Tibial artery (tissue), 4 donors: ENCODE data around the gene NEDD4L.

Source experiments
- DNase-seq, 2 donors: peaks; one replicate each; pipeline ENCODE4 v3.0.0-alpha.2; 2019
- H3K27ac ChIP-seq, 2 donors: fragments of 200-600 bp; sonication (generic) in 1 of 2; 1 replicate in 1 of 2; 2 replicates in 1 of 2; pipeline ENCODE4 v1.5.1; 2018 to 2019; ENCODE audit warnings: mild to moderate bottlenecking in 1 of 2
- H3K27me3 ChIP-seq, 2 donors: fragments of 200-600 bp; sonication (generic) in 1 of 2; one replicate each; pipeline versions ENCODE4 v1.5.1 to v1.6.0; 2016 to 2019
- H3K36me3 ChIP-seq, 3 donors: fragments of 200-600 bp; sonication (generic) in 2 of 3; one replicate each; pipeline ENCODE4 v1.5.1; 2016 to 2019; ENCODE audit warnings: mild to moderate bottlenecking in 2 of 3
- H3K4me1 ChIP-seq, 4 donors: fragments of 200-600 bp; sonication (generic) in 2 of 4; 1 replicate in 3 of 4; 2 replicates in 1 of 4; pipeline ENCODE4 v1.5.1; 2016 to 2019
- H3K4me3 ChIP-seq, 2 donors: fragments of 200-600 bp; sonication (generic) in 1 of 2; 1 replicate in 1 of 2; 2 replicates in 1 of 2; pipeline ENCODE4 v1.5.1; 2018 to 2019; ENCODE audit warnings: mild to moderate bottlenecking in 2 of 2
- H3K9me3 ChIP-seq, 3 donors: fragments of 200-600 bp; sonication (generic) in 1 of 3; one replicate each; pipeline ENCODE4 v1.5.1; 2016 to 2019
- intact Hi-C: fragments of 100-400 bp; cut with DNase I; formaldehyde crosslinking; loops from one replicate; pipeline ENCODE4 v1.15.0; 2023; ENCODE audit warnings: low total_unique reads
- TF ChIP-seq, protein P1 (sequence below), 2 experiments: fragments of 200-600 bp in 1 of 2; fragments of 450-650 bp in 1 of 2; IDR thresholded peaks; one replicate each; pipeline ENCODE4 v1.5.1; 2017 to 2019; ENCODE audit warnings: antibody characterized with exemption in 2 of 2, mild to moderate bottlenecking in 1 of 2, moderate library complexity in 1 of 2

The NEDD4L gene

DNA sequence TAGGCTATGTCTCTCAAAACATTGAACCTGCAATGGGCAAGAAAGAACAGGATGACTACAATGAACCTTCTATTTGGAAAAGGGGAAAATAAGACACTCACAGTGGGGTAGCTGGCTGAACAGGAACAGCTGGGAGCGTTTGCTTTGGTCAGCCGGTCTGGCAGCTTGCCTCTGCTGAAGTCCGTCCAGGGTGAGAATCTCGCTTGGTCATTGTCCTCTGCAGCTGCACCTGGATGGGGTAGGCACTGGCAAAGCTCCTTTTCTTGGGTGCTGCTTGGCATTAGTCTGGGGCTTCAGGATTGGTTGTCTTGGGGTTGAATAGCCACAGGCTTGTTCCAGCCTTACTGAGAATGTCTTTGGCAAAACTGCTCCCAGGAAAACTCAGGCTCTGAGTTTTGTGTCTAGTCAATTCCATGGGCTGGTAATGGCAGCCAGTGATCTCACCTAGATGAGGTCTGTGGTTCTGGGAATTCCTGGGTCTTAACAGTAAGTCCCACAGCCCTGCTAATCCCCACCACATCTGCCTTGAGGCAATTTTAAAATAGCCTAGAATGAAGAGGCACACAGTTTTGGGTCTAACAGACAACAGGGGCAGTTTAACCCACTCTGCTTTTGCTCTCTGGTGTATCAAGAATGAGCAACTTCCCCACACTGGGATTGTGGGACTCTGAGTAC lies 13.4 kb downstream of the NEDD4L start:
- Histone ChIP-seq H3K4me1 (no peaks in the 10 kb centered on the region), H3K27me3 (peaks cover 0 to 3% of the 10 kb centered on the region in 2 donors), H3K27ac (no peak overlapping the region), H3K36me3 (no peaks in the 10 kb centered on the region), H3K4me3 (no peak overlapping the region), H3K9me3 (no peaks in the 10 kb centered on the region)
- DNase-seq: no peak
- TF ChIP-seq, protein P1, sequence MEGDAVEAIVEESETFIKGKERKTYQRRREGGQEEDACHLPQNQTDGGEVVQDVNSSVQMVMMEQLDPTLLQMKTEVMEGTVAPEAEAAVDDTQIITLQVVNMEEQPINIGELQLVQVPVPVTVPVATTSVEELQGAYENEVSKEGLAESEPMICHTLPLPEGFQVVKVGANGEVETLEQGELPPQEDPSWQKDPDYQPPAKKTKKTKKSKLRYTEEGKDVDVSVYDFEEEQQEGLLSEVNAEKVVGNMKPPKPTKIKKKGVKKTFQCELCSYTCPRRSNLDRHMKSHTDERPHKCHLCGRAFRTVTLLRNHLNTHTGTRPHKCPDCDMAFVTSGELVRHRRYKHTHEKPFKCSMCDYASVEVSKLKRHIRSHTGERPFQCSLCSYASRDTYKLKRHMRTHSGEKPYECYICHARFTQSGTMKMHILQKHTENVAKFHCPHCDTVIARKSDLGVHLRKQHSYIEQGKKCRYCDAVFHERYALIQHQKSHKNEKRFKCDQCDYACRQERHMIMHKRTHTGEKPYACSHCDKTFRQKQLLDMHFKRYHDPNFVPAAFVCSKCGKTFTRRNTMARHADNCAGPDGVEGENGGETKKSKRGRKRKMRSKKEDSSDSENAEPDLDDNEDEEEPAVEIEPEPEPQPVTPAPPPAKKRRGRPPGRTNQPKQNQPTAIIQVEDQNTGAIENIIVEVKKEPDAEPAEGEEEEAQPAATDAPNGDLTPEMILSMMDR (IDR thresholded peaks at IDR 0.05): no peak
- intact Hi-C loops: no loop called here

DNA sequence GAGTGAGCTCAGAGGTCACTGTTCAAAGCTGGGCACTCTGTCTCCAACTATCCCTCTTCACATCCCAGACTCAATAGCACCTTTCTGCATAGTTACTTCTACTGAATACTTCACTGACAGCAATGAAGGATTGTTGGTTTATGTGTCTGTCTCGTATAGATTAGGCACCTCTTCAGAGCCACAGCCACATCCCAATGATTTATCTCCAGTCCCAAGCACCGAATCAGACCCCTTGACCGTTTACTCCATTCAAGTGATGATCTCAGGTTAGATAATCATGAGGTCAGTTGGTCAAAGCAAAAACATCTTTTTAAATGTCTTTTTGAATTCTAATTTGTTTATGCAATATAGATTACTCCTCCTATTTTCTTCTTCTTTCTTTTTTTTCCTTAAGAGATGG lies 14.7 kb downstream of the NEDD4L start:
- no peak overlapping the region for H3K4me3 ChIP-seq
- intact Hi-C loops: no loop called here
- no peak for DNase-seq
- no peaks in the 10 kb centered on the region for H3K36me3 ChIP-seq
- peaks cover 0 to 3% of the 10 kb centered on the region in 2 donors for H3K27me3 ChIP-seq
- no peaks in the 10 kb centered on the region for H3K9me3 ChIP-seq
- H3K4me1 ChIP-seq: no peaks in the 10 kb centered on the region
- TF ChIP-seq, protein P1 (IDR thresholded peaks at IDR 0.05): no peak
- no peak overlapping the region for H3K27ac ChIP-seq

DNA sequence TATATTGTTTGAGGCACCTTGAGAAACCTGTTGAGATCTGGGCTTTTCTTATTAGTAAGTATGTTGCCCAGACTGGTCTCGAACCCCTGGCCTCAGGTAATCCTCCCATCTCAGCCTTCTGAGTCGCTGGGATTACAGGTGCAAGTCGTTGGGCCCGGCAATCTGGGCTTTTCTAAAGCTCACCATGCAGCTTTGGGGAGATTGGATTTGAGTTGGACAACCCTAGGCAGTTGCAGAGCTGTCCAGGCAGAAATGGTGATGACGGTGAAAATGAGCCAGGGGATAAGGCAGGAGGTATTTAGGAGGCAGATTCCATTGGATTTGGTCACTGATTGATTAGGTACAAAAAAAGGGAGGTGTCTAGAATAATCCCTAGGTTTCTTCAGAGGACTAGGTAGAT lies 16.2 kb downstream of the NEDD4L start:
- TF ChIP-seq, protein P1 (IDR thresholded peaks at IDR 0.05): no peak
- peaks cover 0 to 3% of the 10 kb centered on the region in 2 donors for H3K27me3 ChIP-seq
- no peaks in the 10 kb centered on the region for H3K9me3 ChIP-seq
- DNase-seq: no peak
- intact Hi-C loops: no loop called here
- H3K4me3 ChIP-seq: no peak overlapping the region
- H3K36me3 ChIP-seq: no peaks in the 10 kb centered on the region
- no peaks in the 10 kb centered on the region for H3K4me1 ChIP-seq
- H3K27ac ChIP-seq: no peak overlapping the region

DNA sequence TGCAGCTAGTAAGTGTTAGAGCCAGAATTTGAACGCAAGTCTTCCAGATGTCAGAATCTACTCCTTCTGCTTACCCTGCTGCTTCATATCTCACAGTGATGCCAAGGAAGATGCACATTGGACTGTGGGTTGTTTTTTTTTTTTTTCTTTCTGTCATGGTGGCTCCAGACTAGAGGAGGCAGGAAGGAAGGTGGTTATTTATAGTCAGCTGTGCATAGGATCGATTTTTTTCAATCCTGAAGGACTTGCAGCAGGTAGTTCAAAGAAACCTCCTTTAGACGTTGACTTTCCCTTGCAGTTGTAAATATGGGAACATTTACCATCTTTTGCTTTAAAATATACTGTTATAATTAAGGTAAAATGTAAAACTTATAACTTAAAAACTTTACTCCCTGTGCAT lies 17.3 kb downstream of the NEDD4L start:
- TF ChIP-seq, protein P1 (IDR thresholded peaks at IDR 0.05): no peak
- intact Hi-C loops: no loop called here
- Histone ChIP-seq H3K4me1 (no peaks in the 10 kb centered on the region), H3K27ac (no peak overlapping the region), H3K27me3 (peaks cover 0 to 3% of the 10 kb centered on the region in 2 donors), H3K4me3 (no peak overlapping the region), H3K9me3 (no peaks in the 10 kb centered on the region), H3K36me3 (no peaks in the 10 kb centered on the region)
- DNase-seq: no peak

DNA sequence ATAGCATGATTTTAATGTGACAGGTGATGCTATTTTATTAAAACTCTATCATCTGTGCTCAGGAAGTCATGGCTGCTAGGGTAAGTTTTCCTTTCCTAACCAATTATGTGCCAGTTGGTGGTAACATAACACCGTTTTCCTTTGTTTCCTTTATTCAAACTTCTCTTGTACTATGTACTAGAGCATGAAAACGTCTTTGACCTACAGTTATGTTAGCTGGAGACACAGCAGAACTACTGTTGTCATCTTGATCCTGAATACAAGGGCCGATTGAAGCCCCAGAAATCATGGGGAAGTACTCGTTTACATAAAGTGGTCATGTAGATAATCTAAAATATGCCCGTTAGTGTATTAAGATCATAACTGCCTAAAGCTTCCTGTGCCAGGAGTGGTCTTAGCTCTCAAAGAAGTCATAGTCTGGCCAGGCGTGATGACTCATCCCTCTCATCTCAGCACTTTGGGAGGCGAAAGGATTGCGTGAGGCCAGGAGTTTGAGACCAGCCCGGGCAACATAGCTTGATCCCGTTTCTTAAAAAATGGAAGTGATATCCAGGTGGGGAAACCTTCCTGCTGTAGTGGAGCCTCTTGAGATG lies 20.5 kb downstream of the NEDD4L start:
- TF ChIP-seq, protein P1 (IDR thresholded peaks at IDR 0.05): no peak
- intact Hi-C loops: no loop called here
- no peak overlapping the region for H3K4me3 ChIP-seq
- no peaks in the 10 kb centered on the region for H3K9me3 ChIP-seq
- no peak for DNase-seq
- no peaks in the 10 kb centered on the region for H3K27me3 ChIP-seq
- H3K27ac ChIP-seq: no peak overlapping the region
- H3K36me3 ChIP-seq: no peaks in the 10 kb centered on the region
- H3K4me1 ChIP-seq: no peaks in the 10 kb centered on the region
